ENCODE results near the gene WNT7A. TPM values are rescaled to one million over a fixed set of nuclear protein-coding genes. Genes with fewer than 3 reads are reported as not detected.

The WNT7A gene
- total and polyA plus RNA-seq, 2 experiments from 2014 or later, result not detected

DNA sequence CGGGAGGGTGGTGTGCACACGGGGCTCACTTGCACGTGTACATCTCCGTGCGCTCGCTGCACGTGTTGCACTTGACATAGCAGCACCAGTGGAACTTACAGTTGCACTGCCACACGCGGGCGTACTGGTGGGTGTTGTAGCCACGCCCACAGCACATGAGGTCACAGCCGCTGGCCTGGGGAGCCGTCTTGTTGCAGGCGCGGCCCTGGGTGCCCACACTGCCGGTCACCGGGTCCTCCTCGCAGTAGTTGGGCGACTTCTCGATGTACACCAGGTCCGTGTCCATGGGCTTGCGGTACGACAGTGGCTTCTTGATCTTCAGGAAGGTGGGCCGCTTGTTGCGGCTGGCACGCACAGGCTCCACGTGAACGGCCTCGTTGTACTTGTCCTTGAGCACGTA, 61.0 kb downstream of the WNT7A start:
- Histone ChIP-seq H3K9me3 (ENCODE audit: low read depth) (no peaks in the 10 kb centered on the region), H3K9ac (no peak overlapping the region), H3K79me2 (ENCODE audit: insufficient read depth) (no peaks in the 10 kb centered on the region), H3K27me3 (replicated peaks; ENCODE audit: insufficient read depth) (no peaks in the 10 kb centered on the region; the same call in 1 of the 2 replicates), H3K27ac (no peak overlapping the region), H4K20me1 (ENCODE audit: insufficient read depth) (no peaks in the 10 kb centered on the region), H3K4me1 (ENCODE audit: insufficient read depth) (no peaks in the 10 kb centered on the region), H3K9me2 (ENCODE audit: insufficient read depth) (no peaks in the 10 kb centered on the region), H3F3A (ENCODE audit: insufficient read depth) (0 out of 2 replicates have a peak, but pooled peaks cover 3% of the 10 kb centered on the region), H3K4me3 (no peak overlapping the region), H3K36me3 (ENCODE audit: low read depth) (no peaks in the 10 kb centered on the region), H3K4me2 (ENCODE audit: unreplicated experiment) (no peak overlapping the region), H2AFZ (no peak overlapping the region)
- in situ Hi-C loops (cut with MboI), result no loop called here
- TF ChIP-seq EZH2phosphoT487 (IDR thresholded peaks at IDR 0.05; ENCODE audit: insufficient read depth, low read depth) (no peak), EZH2 (IDR thresholded peaks at IDR 0.05; ENCODE audit: insufficient read depth, poor library complexity, severe bottlenecking) (no peak)
- DNase-seq, result no peak
- WGBS, 2 experiments (ENCODE audit: low coverage in 1 of 2, low lambda C conversion rate in 2 of 2, missing lambda C conversion rate in 2 of 2), result 57 to 59% methylated on average over 29 of the region's 30 CpGs

DNA sequence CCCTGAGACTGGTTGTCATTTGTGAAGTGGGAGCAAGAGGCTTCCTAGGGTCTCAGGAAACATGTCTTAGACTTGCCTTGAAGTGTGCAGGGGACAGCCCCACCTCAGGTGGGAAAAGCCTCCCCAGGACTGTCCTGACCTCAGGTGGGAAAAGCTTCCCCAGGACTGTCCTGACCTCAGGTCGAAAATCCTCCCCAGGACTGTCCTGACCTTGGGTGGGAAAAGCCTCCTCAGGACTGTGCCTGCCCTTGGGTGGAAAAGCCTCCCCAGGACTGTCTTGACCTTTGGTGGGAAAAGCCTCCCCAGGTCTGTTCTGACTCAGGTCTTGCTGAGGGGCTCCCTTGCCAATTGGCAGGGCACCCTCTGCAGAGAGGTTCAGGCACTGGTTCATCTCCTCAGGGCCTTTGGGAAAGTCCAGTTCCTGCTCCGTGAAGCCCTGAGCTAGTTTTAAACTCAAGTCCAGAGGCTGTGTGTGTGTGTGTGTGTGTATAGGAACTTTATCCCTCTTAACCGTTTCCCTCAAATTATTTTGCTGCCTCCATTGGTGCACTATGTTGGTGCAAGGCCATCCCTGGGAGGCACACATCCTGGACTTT, 64.7 kb downstream of the WNT7A start:
- no peaks in the 10 kb centered on the region for H4K20me1 ChIP-seq (ENCODE audit: insufficient read depth)
- WGBS, 2 experiments (ENCODE audit: low coverage in 1 of 2, low lambda C conversion rate in 2 of 2, missing lambda C conversion rate in 2 of 2), result 28 to 33% methylated on average over 2 to 3 of the region's 3 CpGs
- H3K27ac ChIP-seq, result no peak overlapping the region
- no peak overlapping the region for H2AFZ ChIP-seq
- H3K4me2 ChIP-seq (ENCODE audit: unreplicated experiment), result no peak overlapping the region
- no peaks in the 10 kb centered on the region for H3K4me1 ChIP-seq (ENCODE audit: insufficient read depth)
- no peaks in the 10 kb centered on the region for H3K27me3 ChIP-seq (replicated peaks; ENCODE audit: insufficient read depth)
- no peaks in the 10 kb centered on the region for H3F3A ChIP-seq (ENCODE audit: insufficient read depth)
- in situ Hi-C loops (cut with MboI), result no loop called here
- H3K9me3 ChIP-seq (ENCODE audit: low read depth), result no peaks in the 10 kb centered on the region
- TF ChIP-seq EZH2 (IDR thresholded peaks at IDR 0.05; ENCODE audit: insufficient read depth, poor library complexity, severe bottlenecking) (no peak), EZH2phosphoT487 (IDR thresholded peaks at IDR 0.05; ENCODE audit: insufficient read depth, low read depth) (no peak)
- no peak for DNase-seq
- no peaks in the 10 kb centered on the region for H3K36me3 ChIP-seq (ENCODE audit: low read depth)
- H3K79me2 ChIP-seq (ENCODE audit: insufficient read depth), result no peaks in the 10 kb centered on the region
- no peak overlapping the region for H3K9ac ChIP-seq
- H3K9me2 ChIP-seq (ENCODE audit: insufficient read depth), result no peaks in the 10 kb centered on the region
- no peak overlapping the region for H3K4me3 ChIP-seq

DNA sequence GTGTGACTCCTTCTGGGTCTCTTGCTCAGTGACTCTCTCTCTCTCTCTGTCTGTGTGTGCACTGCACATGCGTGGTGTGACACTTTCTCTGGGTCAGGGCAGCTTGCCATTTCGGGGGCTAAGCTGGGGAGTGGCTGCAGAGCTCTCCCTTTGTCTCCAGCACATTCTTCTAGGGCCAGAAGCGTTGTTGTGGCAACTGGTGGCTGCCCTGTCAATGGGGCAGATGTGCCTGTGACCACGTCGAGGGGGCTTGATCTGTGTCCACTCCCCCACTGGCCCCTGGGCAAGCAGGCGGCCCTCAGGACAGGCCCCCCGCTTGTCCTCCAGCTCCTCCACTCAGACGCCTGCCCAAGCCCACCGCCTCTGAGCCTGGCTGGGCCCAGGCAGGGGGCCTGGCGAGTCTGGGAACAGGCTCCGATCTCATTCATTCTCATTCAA, 67.8 kb downstream of the WNT7A start:
- H3K4me1 ChIP-seq (ENCODE audit: insufficient read depth), result no peaks in the 10 kb centered on the region
- 10% methylated on average over 11 of the region's 11 CpGs for WGBS, 2 experiments (ENCODE audit: low coverage in 1 of 2, low lambda C conversion rate in 2 of 2, missing lambda C conversion rate in 2 of 2)
- no peaks in the 10 kb centered on the region for H3K27me3 ChIP-seq (replicated peaks; ENCODE audit: insufficient read depth)
- no peaks in the 10 kb centered on the region for H4K20me1 ChIP-seq (ENCODE audit: insufficient read depth)
- H3K36me3 ChIP-seq (ENCODE audit: low read depth), result no peaks in the 10 kb centered on the region
- H3K4me3 ChIP-seq, result no peak overlapping the region
- no peaks in the 10 kb centered on the region for H3K9me3 ChIP-seq (ENCODE audit: low read depth)
- in situ Hi-C loops (cut with MboI), result no loop called here
- H3K27ac ChIP-seq, result no peak overlapping the region
- TF ChIP-seq EZH2phosphoT487 (IDR thresholded peaks at IDR 0.05; ENCODE audit: insufficient read depth, low read depth), result no peak
- no peak for TF ChIP-seq EZH2 (IDR thresholded peaks at IDR 0.05; ENCODE audit: insufficient read depth, poor library complexity, severe bottlenecking)
- no peak overlapping the region for H2AFZ ChIP-seq
- no peaks in the 10 kb centered on the region for H3K79me2 ChIP-seq (ENCODE audit: insufficient read depth)
- DNase-seq, result no peak
- no peak overlapping the region for H3K9ac ChIP-seq
- no peak overlapping the region for H3K4me2 ChIP-seq (ENCODE audit: unreplicated experiment)
- H3K9me2 ChIP-seq (ENCODE audit: insufficient read depth), result no peaks in the 10 kb centered on the region
- H3F3A ChIP-seq (ENCODE audit: insufficient read depth), result no peaks in the 10 kb centered on the region

DNA sequence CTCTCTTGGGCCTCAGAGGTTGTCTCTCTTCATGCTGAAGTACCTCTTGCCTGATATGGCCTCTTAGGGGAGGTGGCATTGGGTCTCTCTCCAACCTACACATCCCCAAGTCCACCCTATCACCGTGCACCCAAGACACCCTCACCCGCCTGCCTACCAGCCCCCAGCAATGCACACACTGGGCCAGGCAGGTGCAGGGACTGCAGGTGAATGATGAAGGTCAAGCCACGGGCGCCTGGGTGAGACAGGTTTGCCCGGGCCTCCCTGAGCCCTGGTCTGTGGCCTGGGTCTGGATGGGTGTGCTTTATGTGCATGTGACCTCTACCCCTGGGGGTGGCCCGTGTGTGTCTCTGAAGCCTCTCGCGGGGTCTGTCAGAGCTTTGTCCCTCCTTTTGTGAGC, 68.3 kb downstream of the WNT7A start:
- Histone ChIP-seq H3K27ac (no peak overlapping the region), H3K4me3 (no peak overlapping the region), H3K4me2 (ENCODE audit: unreplicated experiment) (no peak overlapping the region), H4K20me1 (ENCODE audit: insufficient read depth) (no peaks in the 10 kb centered on the region), H3K27me3 (replicated peaks; ENCODE audit: insufficient read depth) (no peaks in the 10 kb centered on the region), H2AFZ (no peak overlapping the region), H3K9me3 (ENCODE audit: low read depth) (no peaks in the 10 kb centered on the region), H3K4me1 (ENCODE audit: insufficient read depth) (no peaks in the 10 kb centered on the region), H3F3A (ENCODE audit: insufficient read depth) (no peaks in the 10 kb centered on the region), H3K36me3 (ENCODE audit: low read depth) (no peaks in the 10 kb centered on the region), H3K9ac (no peak overlapping the region), H3K79me2 (ENCODE audit: insufficient read depth) (no peaks in the 10 kb centered on the region), H3K9me2 (ENCODE audit: insufficient read depth) (no peaks in the 10 kb centered on the region)
- TF ChIP-seq EZH2 (IDR thresholded peaks at IDR 0.05; ENCODE audit: insufficient read depth, poor library complexity, severe bottlenecking) (no peak), EZH2phosphoT487 (IDR thresholded peaks at IDR 0.05; ENCODE audit: insufficient read depth, low read depth) (no peak)
- in situ Hi-C loops (cut with MboI), result no loop called here
- DNase-seq, result no peak
- 28 to 31% methylated on average over 8 of the region's 8 CpGs for WGBS, 2 experiments (ENCODE audit: low coverage in 1 of 2, low lambda C conversion rate in 2 of 2, missing lambda C conversion rate in 2 of 2)
